GM10847 (cell line): Measurements from ENCODE around the gene CHCHD6.

Experiments used
- POLR2A ChIP-seq: IDR thresholded peaks from 2 replicates; pipeline ENCODE4 v1.6.1; 2011; ENCODE audit not compliant: insufficient read length; ENCODE audit errors: extremely low read depth

CHCHD6 gene

GRCh38 chr3:126680667-126681055, 23.4 kb upstream of the CHCHD6 start:
- no peak for TF ChIP-seq POLR2A

GRCh38 chr3:126682009-126682408, 22.0 kb upstream of the CHCHD6 start:
- no peak for TF ChIP-seq POLR2A

GRCh38 chr3:126683069-126683468, 21.0 kb upstream of the CHCHD6 start:
- no peak for TF ChIP-seq POLR2A

GRCh38 chr3:126684218-126684751, 19.8 kb upstream of the CHCHD6 start:
- no peak for TF ChIP-seq POLR2A

- TF ChIP-seq POLR2A: no peak
These were observed 19.0 kb upstream of the CHCHD6 start for GRCh38 chr3:126685021-126685420.

GRCh38 chr3:126685493-126685892, 18.5 kb upstream of the CHCHD6 start:
- no peak for TF ChIP-seq POLR2A

- TF ChIP-seq POLR2A: no peak
These were observed 12.3 kb upstream of the CHCHD6 start for GRCh38 chr3:126691765-126692164.

GRCh38 chr3:126692858-126693257, 11.2 kb upstream of the CHCHD6 start:
- no peak for TF ChIP-seq POLR2A

- TF ChIP-seq POLR2A: no peak
These were observed 10.1 kb upstream of the CHCHD6 start for GRCh38 chr3:126693921-126694320.

- no peak for TF ChIP-seq POLR2A
These were observed 7.3 kb upstream of the CHCHD6 start for GRCh38 chr3:126696701-126697267.

- TF ChIP-seq POLR2A: no peak
These were observed 5.0 kb upstream of the CHCHD6 start for GRCh38 chr3:126699011-126699410.

- no peak for TF ChIP-seq POLR2A
These were observed 614 bp downstream of the CHCHD6 start for GRCh38 chr3:126704494-126705214.

GRCh38 chr3:126706631-126707030, 2.6 kb downstream of the CHCHD6 start:
- TF ChIP-seq POLR2A: no peak

GRCh38 chr3:126711121-126711760, 7.2 kb downstream of the CHCHD6 start:
- TF ChIP-seq POLR2A: no peak

- no peak for TF ChIP-seq POLR2A
These were observed 9.2 kb downstream of the CHCHD6 start for GRCh38 chr3:126713199-126713598.

- no peak for TF ChIP-seq POLR2A
These were observed 10.3 kb downstream of the CHCHD6 start for GRCh38 chr3:126714276-126714900.
